Spleen (tissue), 11 donors: ENCODE results near the gene B3GNT9. TPM values are rescaled to one million over a fixed set of nuclear protein-coding genes. Genes with fewer than 3 reads are reported as not detected.

ENCODE experiments used
- DNase-seq: peaks from one replicate; pipeline ENCODE4 v3.0.0-alpha.2; 2020
- H3K27ac ChIP-seq, 8 donors: fragments of 200-600 bp; sonication (generic) in 7 of 8; 1 replicate in 4 of 8; 2 replicates in 4 of 8; pipeline versions ENCODE4 v1.5.0 to v1.8.0; 2016 to 2021; ENCODE audit warnings: inconsistent platforms in 4 of 8, mild to moderate bottlenecking in 4 of 8, moderate library complexity in 1 of 8
- H3K27me3 ChIP-seq, 7 donors: fragments of 200-600 bp; sonication (generic) in 6 of 7; replicated peaks in 1 of 7; 1 replicate in 4 of 7; 2 replicates in 3 of 7; pipeline versions ENCODE4 v1.5.0 to v1.8.0; 2016 to 2021; ENCODE audit warnings: inconsistent platforms in 3 of 7, mild to moderate bottlenecking in 1 of 7
- H3K36me3 ChIP-seq, 6 donors: fragments of 200-600 bp; sonication (generic) in 5 of 6; 1 replicate in 4 of 6; 2 replicates in 2 of 6; pipeline versions ENCODE4 v1.5.0 to v1.8.0; 2016 to 2021; ENCODE audit warnings: inconsistent platforms in 2 of 6
- H3K4me1 ChIP-seq, 6 donors: fragments of 200-600 bp; sonication (generic) in 5 of 6; 1 replicate in 3 of 6; 2 replicates in 3 of 6; pipeline versions ENCODE4 v1.5.0 to v1.8.0; 2016 to 2021; ENCODE audit warnings: inconsistent platforms in 3 of 6
- H3K4me3 ChIP-seq, 8 donors: fragments of 200-600 bp; sonication (generic) in 7 of 8; 1 replicate in 4 of 8; 2 replicates in 4 of 8; pipeline versions ENCODE4 v1.5.0 to v1.8.0; 2016 to 2021; ENCODE audit warnings: inconsistent platforms in 4 of 8, mild to moderate bottlenecking in 4 of 8, moderate library complexity in 2 of 8
- H3K9me3 ChIP-seq, 8 donors: fragments of 200-600 bp; sonication (generic) in 7 of 8; 1 replicate in 4 of 8; 2 replicates in 4 of 8; pipeline versions ENCODE4 v1.5.0 to v1.8.0; 2016 to 2021; ENCODE audit warnings: inconsistent platforms in 4 of 8
- POLR2A ChIP-seq, 3 donors: fragments of 450-650 bp; IDR thresholded peaks; one replicate each; pipeline ENCODE4 v1.5.1; 2017; ENCODE audit warnings: antibody characterized with exemption in 3 of 3, mild to moderate bottlenecking in 1 of 3
- POLR2AphosphoS5 ChIP-seq, 3 donors: sonication (generic); formaldehyde crosslinking; IDR thresholded peaks; one replicate each; pipeline ENCODE4 v1.5.1; 2017; ENCODE audit warnings: antibody characterized with exemption in 3 of 3
- WGBS, 5 donors: extraction: QIAGEN DNeasy Blood & Tissue Kit in 3 of 5; methylation state at CpG; one replicate each; pipeline versions ENCODE4 v1.1.5 to v1.1.7; 2013 to 2018; 5-methylcytosine and 5-hydroxymethylcytosine counted together
- intact Hi-C: fragments of 100-400 bp; cut with DNase I; formaldehyde crosslinking; loops from one replicate; pipeline ENCODE4 v1.15.0; 2023; ENCODE audit warnings: low total_unique reads
- polyA plus RNA-seq, 3 donors: library from polyadenylated mRNA; stranded (reverse); fragments of 200-250 nt; gene quantifications; one replicate each; pipeline ENCODE4 v1.2.1, GENCODE V29; 2013
- total RNA-seq, 7 donors: library from RNA; depleted of rRNA in 3 of 7; stranded (reverse); fragments of >200 nt in 3 of 7; fragmentation: NEBNext Ultra II Directional in 4 of 7; extraction: Animal tissue kit (Norgen Biotek cat#: 25700) in 4 of 7; gene quantifications; one replicate each; pipeline versions ENCODE4 v1.1.0 to v1.2.1, GENCODE V29; 2016 to 2021
- TF ChIP-seq, protein P1 (sequence below), 11 experiments: fragments of 200-600 bp in 7 of 11; fragments of 450-650 bp in 4 of 11; sonication (generic) in 4 of 11; IDR thresholded peaks in 8 of 11; conservative IDR thresholded peaks in 3 of 11; 1 replicate in 7 of 11; 2 replicates in 4 of 11; pipeline versions ENCODE4 v1.4.0 to v1.8.0; 2016 to 2021; ENCODE audit warnings: antibody characterized with exemption in 11 of 11, inconsistent platforms in 4 of 11, mild to moderate bottlenecking in 1 of 11
- donor health status: healthy with polysubstance abuse.
- donor health status: DM: no; HTN: no; CAD: no; lungs with moderate emphysema.
- donor health status: DM: no; HTN: no; CAD: no.
- donor health status: Bipolar disorder and iron deficiency.
- donor health status: healthy.
- donor health status: DM: no; HTN: no; CAD: no.
- donor health status: DM: yes; HTN: yes; CAD: no.

Gene B3GNT9
- total and polyA plus RNA-seq, 10 donors: 2.0 to 15.3 (median 7.6) TPM

DNA sequence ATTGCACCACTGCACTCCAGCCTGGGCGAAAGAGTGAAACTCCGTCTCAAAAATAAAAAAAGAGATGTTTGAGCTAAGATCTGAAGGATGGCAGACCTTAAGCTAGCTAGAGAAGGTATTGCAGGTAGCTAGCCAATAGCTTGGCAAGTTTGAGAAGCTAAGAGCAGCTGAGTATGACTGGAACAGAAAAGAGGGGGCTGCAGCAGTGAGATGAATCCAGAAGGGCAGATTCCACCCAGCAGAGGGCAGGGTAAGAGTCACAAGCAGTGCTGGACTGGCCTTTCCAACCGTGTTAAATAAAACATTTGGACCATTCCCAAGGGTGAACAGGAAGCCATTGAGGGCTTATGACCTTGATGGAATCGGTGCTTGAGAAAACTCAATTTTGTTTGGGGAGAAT is 46.7 kb downstream of the B3GNT9 start:
- H3K4me1 ChIP-seq: peaks cover 0 to 36% (median 21%) of the 10 kb centered on the region in 6 donors
- TF ChIP-seq POLR2A (IDR thresholded peaks at IDR 0.05) (no peak), POLR2AphosphoS5 (IDR thresholded peaks at IDR 0.05) (peak in 1 of 3 donors; percentile 26)
- TF ChIP-seq, protein P1, sequence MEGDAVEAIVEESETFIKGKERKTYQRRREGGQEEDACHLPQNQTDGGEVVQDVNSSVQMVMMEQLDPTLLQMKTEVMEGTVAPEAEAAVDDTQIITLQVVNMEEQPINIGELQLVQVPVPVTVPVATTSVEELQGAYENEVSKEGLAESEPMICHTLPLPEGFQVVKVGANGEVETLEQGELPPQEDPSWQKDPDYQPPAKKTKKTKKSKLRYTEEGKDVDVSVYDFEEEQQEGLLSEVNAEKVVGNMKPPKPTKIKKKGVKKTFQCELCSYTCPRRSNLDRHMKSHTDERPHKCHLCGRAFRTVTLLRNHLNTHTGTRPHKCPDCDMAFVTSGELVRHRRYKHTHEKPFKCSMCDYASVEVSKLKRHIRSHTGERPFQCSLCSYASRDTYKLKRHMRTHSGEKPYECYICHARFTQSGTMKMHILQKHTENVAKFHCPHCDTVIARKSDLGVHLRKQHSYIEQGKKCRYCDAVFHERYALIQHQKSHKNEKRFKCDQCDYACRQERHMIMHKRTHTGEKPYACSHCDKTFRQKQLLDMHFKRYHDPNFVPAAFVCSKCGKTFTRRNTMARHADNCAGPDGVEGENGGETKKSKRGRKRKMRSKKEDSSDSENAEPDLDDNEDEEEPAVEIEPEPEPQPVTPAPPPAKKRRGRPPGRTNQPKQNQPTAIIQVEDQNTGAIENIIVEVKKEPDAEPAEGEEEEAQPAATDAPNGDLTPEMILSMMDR (IDR thresholded peaks at IDR 0.05 in 8 of 11, conservative IDR thresholded peaks at IDR 0.05 in 3 of 11): peak in 5 of 11 experiments; percentile 7 to 50 (median 35)
- H3K9me3 ChIP-seq: no peaks in the 10 kb centered on the region
- intact Hi-C loops: no loop called here
- no peak overlapping the region for H3K4me3 ChIP-seq
- WGBS, 5 donors: 46 to 61% (median 52%) methylated on average over 4 of the region's 4 CpGs
- no peak for DNase-seq
- no peaks in the 10 kb centered on the region for H3K27me3 ChIP-seq
- peak overlapping the region in 3 of 8 donors; percentile 37 to 76 (median 75) for H3K27ac ChIP-seq
- H3K36me3 ChIP-seq: peaks cover 0 to 27% (median 9%) of the 10 kb centered on the region in 6 donors

DNA sequence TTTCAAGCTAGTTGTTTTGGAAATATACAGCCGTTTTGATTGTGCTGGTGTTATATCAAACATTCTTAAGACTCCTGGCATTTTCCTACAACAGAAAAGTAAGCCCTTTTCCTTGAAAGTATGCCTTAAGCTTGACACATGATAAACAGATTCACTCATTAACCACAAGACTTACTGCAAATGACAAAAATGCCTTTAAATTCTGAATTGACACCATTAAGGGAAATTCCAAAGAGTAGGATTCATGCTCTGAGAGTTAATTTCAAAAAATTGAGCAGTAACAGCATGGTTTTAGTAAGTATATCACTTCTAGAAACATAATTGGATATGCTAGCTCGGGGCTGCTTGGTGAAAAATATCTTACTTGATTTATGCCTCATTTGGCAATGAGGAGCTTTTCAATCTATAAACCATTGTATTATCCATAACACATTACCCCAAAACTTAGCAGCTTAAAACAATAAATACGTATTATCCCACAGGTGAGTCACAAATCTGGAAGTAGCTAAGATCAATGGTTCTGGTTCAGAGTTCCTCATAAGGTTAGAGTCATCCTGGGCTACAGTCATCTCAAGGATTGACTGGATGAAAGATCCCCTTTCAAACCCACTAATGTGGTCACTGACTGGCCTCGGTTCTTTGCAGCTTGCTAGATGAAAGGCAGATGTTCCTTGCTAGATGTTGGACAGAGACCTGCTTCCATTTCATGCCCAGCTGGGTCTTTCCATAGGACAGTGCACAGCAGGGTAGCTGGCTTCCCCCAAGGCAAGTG is 49.3 kb downstream of the B3GNT9 start:
- H3K27me3 ChIP-seq: no peaks in the 10 kb centered on the region
- WGBS, 5 donors: 77 to 92% (median 85%) methylated on average over 4 of the region's 4 CpGs
- peaks cover 0 to 45% (median 13%) of the 10 kb centered on the region in 6 donors for H3K36me3 ChIP-seq
- DNase-seq: no peak
- no peaks in the 10 kb centered on the region for H3K9me3 ChIP-seq
- intact Hi-C loops: no loop called here
- H3K27ac ChIP-seq: no peak overlapping the region
- H3K4me1 ChIP-seq: peaks cover 0 to 26% (median 17%) of the 10 kb centered on the region in 6 donors
- H3K4me3 ChIP-seq: no peak overlapping the region
- no peak for TF ChIP-seq POLR2AphosphoS5 (IDR thresholded peaks at IDR 0.05)
- TF ChIP-seq POLR2A (IDR thresholded peaks at IDR 0.05): no peak
- TF ChIP-seq, protein P1 (IDR thresholded peaks at IDR 0.05 in 8 of 11, conservative IDR thresholded peaks at IDR 0.05 in 3 of 11): peak in 1 of 11 experiments; percentile 1

DNA sequence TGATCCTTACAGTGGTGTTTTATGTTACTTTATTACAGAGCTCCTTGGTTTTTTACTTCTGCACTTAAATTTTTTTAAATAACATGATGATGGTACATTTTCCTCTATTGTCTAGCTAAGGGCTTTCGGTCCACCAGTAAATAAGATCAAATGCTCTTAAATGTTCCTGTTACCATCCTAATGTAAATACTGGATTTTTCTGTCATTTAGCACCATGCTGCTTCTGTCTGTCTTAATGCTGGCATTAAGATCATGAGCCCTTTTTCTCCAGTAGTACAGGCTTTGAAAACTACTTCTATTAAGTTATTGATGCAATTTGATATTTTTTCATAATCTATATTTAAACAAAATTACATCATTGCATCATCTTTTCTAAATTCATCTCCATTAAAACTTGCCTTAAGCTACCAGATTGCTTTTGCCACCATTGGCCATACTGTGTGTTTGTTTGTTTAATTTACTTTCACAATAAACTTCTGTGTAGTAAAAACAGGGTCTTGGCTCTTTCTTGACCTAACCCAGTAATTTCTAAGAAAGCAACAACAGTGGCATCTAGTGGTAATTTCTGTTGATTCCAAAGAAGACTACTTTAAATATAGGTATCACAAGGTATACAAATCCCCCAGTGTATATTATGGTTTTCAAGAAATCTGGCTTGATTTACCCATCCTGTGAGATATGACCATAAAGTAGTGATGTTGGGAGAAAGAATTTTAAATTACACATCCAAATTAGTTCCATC is 50.1 kb downstream of the B3GNT9 start:
- intact Hi-C loops: no loop called here
- 91 to 100% (median 95%) methylated on average over 1 of the region's 1 CpG for WGBS, 5 donors
- TF ChIP-seq POLR2A (IDR thresholded peaks at IDR 0.05): no peak
- TF ChIP-seq, protein P1 (IDR thresholded peaks at IDR 0.05 in 8 of 11, conservative IDR thresholded peaks at IDR 0.05 in 3 of 11): peak in 2 of 11 experiments; percentile 6 to 14

DNA sequence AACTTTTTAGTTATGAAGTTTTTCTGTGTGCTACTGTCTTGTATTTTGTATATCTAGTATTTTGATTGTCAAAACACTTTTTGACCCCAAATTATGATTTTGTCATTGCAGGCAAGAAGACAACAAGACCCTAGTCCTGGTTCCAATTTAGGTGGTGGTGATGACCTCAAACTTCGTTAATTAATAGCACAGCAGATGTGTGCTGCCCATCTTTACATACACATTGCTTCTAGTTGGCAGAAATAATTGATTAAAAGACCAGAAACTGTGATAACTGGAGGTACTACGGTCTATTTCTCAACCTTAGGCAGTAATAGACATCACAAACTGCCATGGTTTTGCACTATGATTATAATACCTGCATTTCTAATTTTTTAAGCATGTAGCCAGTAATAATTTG is 52.2 kb downstream of the B3GNT9 start:
- WGBS, 5 donors: 90 to 94% (median 92%) methylated on average over 2 of the region's 2 CpGs
- Histone ChIP-seq H3K36me3 (peaks cover 0 to 66% (median 14%) of the 10 kb centered on the region in 6 donors), H3K9me3 (no peaks in the 10 kb centered on the region), H3K4me3 (no peak overlapping the region), H3K27ac (no peak overlapping the region), H3K27me3 (no peaks in the 10 kb centered on the region), H3K4me1 (no peaks in the 10 kb centered on the region)
- TF ChIP-seq POLR2A (IDR thresholded peaks at IDR 0.05) (no peak), POLR2AphosphoS5 (IDR thresholded peaks at IDR 0.05) (no peak)
- TF ChIP-seq, protein P1 (IDR thresholded peaks at IDR 0.05 in 8 of 11, conservative IDR thresholded peaks at IDR 0.05 in 3 of 11): no peak
- DNase-seq: no peak
- intact Hi-C loops: no loop called here

More for the DNA sequence above, 50.1 kb downstream of the B3GNT9 start:
- DNase-seq: no peak
- peaks cover 0 to 21% (median 15%) of the 10 kb centered on the region in 6 donors for H3K4me1 ChIP-seq
- H3K27ac ChIP-seq: no peak overlapping the region
- peaks cover 0 to 46% (median 13%) of the 10 kb centered on the region in 6 donors for H3K36me3 ChIP-seq
- no peaks in the 10 kb centered on the region for H3K9me3 ChIP-seq
- H3K4me3 ChIP-seq: no peak overlapping the region
- no peaks in the 10 kb centered on the region for H3K27me3 ChIP-seq
